ENCODE results near the gene ERN1. TPM values are rescaled to one million over a fixed set of nuclear protein-coding genes. Genes with fewer than 3 reads are reported as not detected.

The ERN1 gene
- total RNA-seq, 4 donors from 2014 or later, result 7.8 to 29.2 (median 12.8) TPM

DNA sequence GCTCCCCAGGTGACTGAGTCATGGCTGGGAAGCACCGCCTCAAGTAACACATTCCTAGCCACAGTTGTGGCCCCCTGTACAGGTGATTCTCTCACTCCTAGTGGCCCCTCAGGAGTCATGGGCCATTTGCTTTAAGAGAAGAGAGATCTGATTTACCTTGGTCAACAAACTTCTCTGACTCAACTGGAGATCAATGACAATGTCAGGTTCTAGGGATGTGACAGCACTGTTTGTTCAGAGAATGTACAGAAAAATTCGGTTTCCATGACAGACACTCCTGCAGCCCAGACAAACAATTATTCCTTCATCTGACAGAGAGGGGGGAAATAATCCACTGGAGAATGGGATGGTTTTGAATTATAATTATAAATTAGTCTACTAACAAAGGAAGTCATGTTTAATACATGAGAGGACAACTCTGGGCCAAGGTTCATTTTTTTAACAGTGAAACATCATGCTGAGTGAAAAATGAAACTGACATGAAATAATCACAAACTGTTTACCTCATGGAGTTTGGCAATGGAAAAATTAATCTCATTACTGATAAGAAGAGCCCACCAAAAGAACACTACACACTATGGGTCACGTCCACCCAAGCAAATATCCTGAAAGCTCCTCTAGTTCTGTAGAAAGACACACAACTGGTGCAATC lies 9.7 kb downstream of the ERN1 start:
- peaks cover 10 to 19% (median 15%) of the 10 kb centered on the region in 4 donors for H3K4me1 ChIP-seq

GRCh38 chr17:64117981-64118979 lies 11.7 kb downstream of the ERN1 start:
- no peak for TF ChIP-seq POLR2AphosphoS5 (IDR thresholded peaks at IDR 0.05)
- no peak for TF ChIP-seq EP300 (IDR thresholded peaks at IDR 0.05; ENCODE audit: low read depth)
- no peak for TF ChIP-seq POLR2A (IDR thresholded peaks at IDR 0.05)
- TF ChIP-seq CTCF (IDR thresholded peaks at IDR 0.05), result no peak
- H3K27me3 ChIP-seq, result no peaks in the 10 kb centered on the region
- peak; percentile 32 for DNase-seq
- no peaks in the 10 kb centered on the region for H3K36me3 ChIP-seq
- no peaks in the 10 kb centered on the region for H3K9me3 ChIP-seq
- WGBS, 2 donors (ENCODE audit: low coverage in 1 of 2), result 58 to 71% methylated on average over 5 to 10 of the region's 10 CpGs
- in situ Hi-C loops (cut with MboI; ENCODE audit: low pct_ligation_motif_present in 1 of 4, low pct_unique_long_range_greater_than_20kb in 1 of 4, low sequenced_read_pairs in 3 of 4), result no loop called here
- intact Hi-C loops (cut with DNase I; ENCODE audit: low total_unique reads), result no loop called here
- H3K4me3 ChIP-seq, result no peak overlapping the region
- peaks cover 10 to 24% (median 16%) of the 10 kb centered on the region in 4 donors for H3K4me1 ChIP-seq
- peak overlapping the region; percentile 0 to 45 (median 16) for H3K27ac ChIP-seq

More for the DNA sequence above, 9.7 kb downstream of the ERN1 start:
- H3K27ac ChIP-seq, result peak overlapping the region in 2 of 4 donors; percentile 12 to 61
- H3K4me3 ChIP-seq, result no peak overlapping the region
- intact Hi-C loops (cut with DNase I; ENCODE audit: low total_unique reads) (no loop called here), in situ Hi-C loops (cut with MboI; ENCODE audit: low pct_ligation_motif_present in 1 of 4, low pct_unique_long_range_greater_than_20kb in 1 of 4, low sequenced_read_pairs in 3 of 4) (no loop called here)
- no peak for TF ChIP-seq POLR2AphosphoS5 (IDR thresholded peaks at IDR 0.05)
- no peak for TF ChIP-seq POLR2A (IDR thresholded peaks at IDR 0.05)
- TF ChIP-seq EP300 (IDR thresholded peaks at IDR 0.05; ENCODE audit: low read depth), result no peak
- no peak for TF ChIP-seq CTCF (IDR thresholded peaks at IDR 0.05)
- WGBS, 2 donors (ENCODE audit: low coverage in 1 of 2), result 85 to 88% methylated on average over 2 to 3 of the region's 3 CpGs
- no peaks in the 10 kb centered on the region for H3K36me3 ChIP-seq
- H3K27me3 ChIP-seq, result no peaks in the 10 kb centered on the region
- no peak for DNase-seq
- no peaks in the 10 kb centered on the region for H3K9me3 ChIP-seq

DNA sequence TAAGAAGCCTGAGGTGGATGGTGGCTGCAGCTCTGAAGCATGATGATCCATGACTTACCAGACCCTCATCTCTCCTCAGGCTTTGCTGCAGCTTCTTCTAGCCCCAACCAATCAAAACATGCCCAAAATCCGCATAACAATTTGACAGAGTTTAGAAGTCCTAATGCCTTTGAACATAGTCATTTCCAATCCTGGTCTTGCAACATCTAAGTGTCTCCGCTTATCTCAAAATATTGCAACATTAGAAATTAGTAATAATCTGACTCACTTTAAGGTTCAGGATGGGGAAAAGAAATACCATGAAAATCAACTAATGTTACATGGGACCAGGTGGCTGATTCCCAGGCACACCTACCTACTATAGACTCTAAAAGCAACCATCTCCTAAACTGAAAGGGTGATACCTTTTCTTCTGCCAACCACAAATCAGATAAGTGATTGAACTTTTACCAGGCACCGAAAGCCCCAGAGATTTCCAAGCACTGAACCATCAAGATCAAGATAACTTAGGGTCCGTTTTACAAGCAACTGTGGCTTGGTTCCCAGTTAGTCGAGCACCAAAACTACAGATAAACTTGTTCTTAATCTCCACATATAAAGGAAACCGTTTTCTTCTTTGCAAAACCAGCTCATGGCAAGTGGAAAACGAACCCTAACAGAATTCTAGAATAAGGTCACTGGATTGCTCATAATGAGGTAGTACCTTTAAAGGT lies 14.0 kb downstream of the ERN1 start:
- Histone ChIP-seq H3K4me1 (peaks cover 10 to 24% (median 16%) of the 10 kb centered on the region in 4 donors), H3K36me3 (no peaks in the 10 kb centered on the region), H3K27me3 (no peaks in the 10 kb centered on the region), H3K27ac (no peak overlapping the region), H3K9me3 (no peaks in the 10 kb centered on the region), H3K4me3 (no peak overlapping the region)
- WGBS, 2 donors (ENCODE audit: low coverage in 1 of 2), result 84 to 90% methylated on average over 6 to 7 of the region's 7 CpGs
- intact Hi-C loops (cut with DNase I; ENCODE audit: low total_unique reads) (no loop called here), in situ Hi-C loops (cut with MboI; ENCODE audit: low pct_ligation_motif_present in 1 of 4, low pct_unique_long_range_greater_than_20kb in 1 of 4, low sequenced_read_pairs in 3 of 4) (no loop called here)
- no peak for DNase-seq
- TF ChIP-seq CTCF (IDR thresholded peaks at IDR 0.05) (no peak), POLR2AphosphoS5 (IDR thresholded peaks at IDR 0.05) (no peak), POLR2A (IDR thresholded peaks at IDR 0.05) (no peak), EP300 (IDR thresholded peaks at IDR 0.05; ENCODE audit: low read depth) (no peak)
